Measurements from ENCODE around the gene NRG3. TPM values are rescaled to one million over a fixed set of nuclear protein-coding genes. Genes with fewer than 3 reads are reported as not detected.
"Not testable (repeated sequence)": the region's sequence is repeated elsewhere in the genome, so short reads cannot be mapped to it uniquely, and the experiment has no call there.

Gene NRG3
- polyA plus RNA-seq, 3 donors = 0.07 to 0.34 (median 0.18) TPM

- 69 to 87% (median 82%) methylated on average over 4 of the region's 4 CpGs for WGBS, 3 donors
- H3K27ac ChIP-seq (ENCODE audit: low read depth, low read length) = no peak overlapping the region
Measured at GRCh38 chr10:82916941-82917340, 1041.9 kb downstream of the NRG3 start.

DNA sequence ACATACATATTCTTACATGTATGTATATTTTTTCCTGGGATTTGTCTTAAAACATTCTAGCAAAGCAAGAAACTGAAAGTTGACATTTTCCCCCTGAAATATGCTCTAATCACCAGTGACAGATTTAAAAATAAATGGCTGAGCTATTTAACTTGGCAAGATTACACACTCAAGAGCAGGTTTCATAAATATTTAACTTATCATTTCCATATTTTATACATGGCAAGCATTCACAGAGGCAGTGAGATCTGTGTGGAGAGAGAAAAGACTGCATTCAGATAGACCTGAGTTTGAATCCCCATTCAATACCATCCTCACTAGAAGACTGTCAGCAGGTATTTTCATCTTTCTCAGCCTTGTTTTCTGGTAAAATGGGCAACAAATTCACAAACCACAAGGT, 1043.0 kb downstream of the NRG3 start:
- H3K27ac ChIP-seq (ENCODE audit: low read depth, low read length) = no peak overlapping the region

DNA sequence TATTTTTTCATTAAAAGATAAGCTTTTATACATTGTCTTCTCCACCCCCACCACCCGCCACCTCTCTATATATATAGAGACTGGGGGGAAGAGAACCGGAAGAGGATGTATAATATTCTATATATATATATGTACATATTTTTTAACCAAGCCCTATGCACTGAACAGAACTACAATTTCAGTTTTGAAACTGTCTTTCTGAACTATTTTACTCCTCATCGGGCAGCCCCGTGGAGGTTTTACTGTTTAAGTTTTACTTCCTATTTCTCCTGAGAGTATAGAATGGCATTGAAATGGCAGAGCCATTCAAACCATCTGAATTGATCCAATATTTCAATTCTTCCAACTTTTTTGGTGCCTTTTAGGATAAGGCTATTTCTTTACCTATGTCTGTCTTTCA, 1047.1 kb downstream of the NRG3 start:
- WGBS, 3 donors = 87 to 96% (median 88%) methylated on average over 4 of the region's 4 CpGs

GRCh38 chr10:82922755-82923154, 1047.8 kb downstream of the NRG3 start:
- WGBS, 3 donors = 70 to 79% (median 74%) methylated on average over 2 of the region's 2 CpGs

More for the DNA sequence above, 1047.1 kb downstream of the NRG3 start:
- no peak overlapping the region for H3K27ac ChIP-seq (ENCODE audit: low read depth, low read length)

GRCh38 chr10:82924711-82925110, 1049.7 kb downstream of the NRG3 start:
- no peak overlapping the region for H3K27ac ChIP-seq (ENCODE audit: low read depth, low read length)
- WGBS, 3 donors = 63 to 86% (median 74%) methylated on average over 1 of the region's 1 CpG

More at GRCh38 chr10:82922755-82923154, 1047.8 kb downstream of the NRG3 start:
- H3K27ac ChIP-seq (ENCODE audit: low read depth, low read length) = no peak overlapping the region

DNA sequence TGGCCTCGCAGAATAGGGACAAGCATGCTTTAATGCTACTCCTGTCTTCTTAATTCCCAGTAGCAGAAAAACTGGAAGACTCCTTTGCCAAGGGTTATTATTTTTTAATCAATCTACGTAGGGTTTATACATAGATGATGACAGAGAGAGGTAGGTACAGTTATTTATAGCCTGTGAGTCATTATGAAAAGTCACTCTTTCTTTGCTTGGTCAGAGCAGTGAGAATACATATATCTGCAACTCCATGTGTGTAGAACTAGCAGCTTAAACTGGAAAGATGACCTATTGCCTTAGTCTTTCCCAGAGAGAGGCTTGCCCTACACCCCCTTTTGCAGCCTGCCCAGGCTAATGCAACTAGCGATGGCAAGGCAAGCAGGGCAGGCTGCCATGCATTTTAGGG, 1050.6 kb downstream of the NRG3 start:
- 76 to 82% (median 77%) methylated on average over 3 of the region's 3 CpGs for WGBS, 3 donors
- no peak overlapping the region for H3K27ac ChIP-seq (ENCODE audit: low read depth, low read length)

GRCh38 chr10:82932451-82932850, 1057.5 kb downstream of the NRG3 start:
- H3K27ac ChIP-seq (ENCODE audit: low read depth, low read length) = no peak overlapping the region
- WGBS, 3 donors = 54 to 69% (median 65%) methylated on average over 3 of the region's 3 CpGs

- WGBS, 3 donors = 57 to 76% (median 71%) methylated on average over 2 of the region's 2 CpGs
Measured at GRCh38 chr10:82934429-82934828, 1059.4 kb downstream of the NRG3 start.

GRCh38 chr10:82934947-82935346, 1060.0 kb downstream of the NRG3 start:
- 86 to 94% (median 90%) methylated on average over 2 of the region's 2 CpGs for WGBS, 3 donors
- no peak overlapping the region for H3K27ac ChIP-seq (ENCODE audit: low read depth, low read length)

More at GRCh38 chr10:82934429-82934828, 1059.4 kb downstream of the NRG3 start:
- no peak overlapping the region for H3K27ac ChIP-seq (ENCODE audit: low read depth, low read length)

DNA sequence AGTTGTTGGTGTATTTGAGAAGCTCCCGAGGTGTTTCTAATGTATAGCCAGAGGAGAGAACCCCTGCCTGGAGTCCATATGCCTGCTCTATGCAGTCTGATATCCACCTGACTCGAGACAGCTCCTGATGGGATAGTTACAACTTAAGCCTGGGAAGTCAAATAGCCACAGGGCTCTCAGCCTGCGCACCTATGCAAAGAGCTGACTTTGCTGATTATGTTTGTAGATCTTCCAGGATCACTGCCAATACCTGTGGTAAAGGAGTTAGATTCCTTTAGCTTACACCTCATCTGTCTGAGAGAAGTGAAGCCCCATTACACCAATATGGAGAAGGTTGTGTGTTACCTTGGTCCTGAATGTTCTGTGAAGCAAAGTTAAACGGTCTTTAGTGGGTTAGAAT, 1063.3 kb downstream of the NRG3 start:
- 79 to 82% (median 81%) methylated on average over 4 of the region's 4 CpGs for WGBS, 3 donors
- no peak overlapping the region for H3K27ac ChIP-seq (ENCODE audit: low read depth, low read length)

DNA sequence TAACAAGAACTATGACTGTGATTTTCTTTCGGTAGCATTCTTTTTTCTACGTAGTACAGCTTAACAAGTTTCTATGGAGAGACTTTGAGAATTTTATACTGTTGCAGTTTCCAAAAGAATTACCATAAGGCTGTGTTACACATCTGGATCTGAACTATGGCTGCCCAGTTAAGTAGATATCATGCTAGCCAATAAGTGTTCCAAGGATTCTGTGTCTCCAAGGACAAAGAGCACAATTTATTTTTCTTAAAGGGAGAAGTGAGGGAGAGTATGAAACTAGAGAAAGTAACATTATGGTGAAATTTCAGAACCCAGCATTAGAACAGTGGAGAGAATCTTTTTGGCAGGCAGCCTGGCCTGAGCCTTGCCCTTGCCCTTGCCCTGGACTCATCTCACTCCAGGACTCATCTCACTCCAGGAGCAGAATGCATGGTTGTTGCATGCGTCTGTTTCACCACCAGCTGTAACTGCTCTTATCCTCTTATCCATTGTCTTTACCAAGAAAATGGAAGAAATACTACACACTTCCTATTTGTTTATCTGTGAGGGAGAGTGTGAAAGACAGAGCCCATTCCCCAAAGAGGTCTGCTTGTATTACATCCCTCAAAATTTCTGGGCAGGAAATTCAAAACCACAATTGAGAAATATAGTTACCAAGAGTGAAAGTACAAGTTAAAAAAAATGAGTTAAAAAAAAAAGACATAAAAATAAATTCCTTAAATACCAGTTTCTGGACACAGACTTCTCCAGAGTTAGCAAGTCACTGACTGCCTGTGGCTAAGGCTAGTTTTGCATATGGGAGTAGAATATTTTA, 1067.5 kb downstream of the NRG3 start:
- WGBS, 3 donors = 51 to 84% (median 58%) methylated on average over 3 of the region's 3 CpGs
- no peak overlapping the region for H3K27ac ChIP-seq (ENCODE audit: low read depth, low read length)

- 50 to 69% (median 55%) methylated on average over 3 of the region's 3 CpGs for WGBS, 3 donors
- H3K27ac ChIP-seq (ENCODE audit: low read depth, low read length) = no peak overlapping the region
Measured at GRCh38 chr10:82943142-82943541, 1068.1 kb downstream of the NRG3 start.

GRCh38 chr10:82949816-82950575, 1075.0 kb downstream of the NRG3 start:
- 70 to 84% (median 81%) methylated on average over 2 of the region's 2 CpGs for WGBS, 3 donors
- H3K27ac ChIP-seq (ENCODE audit: low read depth, low read length) = no peak overlapping the region

GRCh38 chr10:82953331-82953730, 1078.3 kb downstream of the NRG3 start:
- 93 to 96% (median 95%) methylated on average over 5 of the region's 5 CpGs for WGBS, 3 donors
- H3K27ac ChIP-seq (ENCODE audit: low read depth, low read length) = no peak overlapping the region

- H3K27ac ChIP-seq (ENCODE audit: low read depth, low read length) = no peak overlapping the region
- WGBS, 3 donors = 65 to 77% (median 70%) methylated on average over 4 of the region's 4 CpGs
Measured at GRCh38 chr10:82953909-82954308, 1078.9 kb downstream of the NRG3 start.

GRCh38 chr10:82960421-82961060, 1085.5 kb downstream of the NRG3 start:
- not testable (repeated sequence) for H3K27ac ChIP-seq (ENCODE audit: low read depth, low read length)
- 76 to 78% (median 76%) methylated on average over 7 of the region's 7 CpGs for WGBS, 3 donors

- no peak overlapping the region for H3K27ac ChIP-seq (ENCODE audit: low read depth, low read length)
- 62 to 83% (median 74%) methylated on average over 1 of the region's 1 CpG for WGBS, 3 donors
Measured at GRCh38 chr10:82961864-82962263, 1086.9 kb downstream of the NRG3 start.

GRCh38 chr10:82966130-82966529, 1091.1 kb downstream of the NRG3 start:
- WGBS, 3 donors = 88 to 96% (median 94%) methylated on average over 2 of the region's 2 CpGs
- H3K27ac ChIP-seq (ENCODE audit: low read depth, low read length) = no peak overlapping the region

- no peak overlapping the region for H3K27ac ChIP-seq (ENCODE audit: low read depth, low read length)
- WGBS, 3 donors = 52 to 74% (median 58%) methylated on average over 5 of the region's 5 CpGs
Measured at GRCh38 chr10:82968533-82968932, 1093.5 kb downstream of the NRG3 start.

Measured in adipose tissue (tissue), 3 donors.